ENCODE results near the gene AKR7A2. TPM values are rescaled to one million over a fixed set of nuclear protein-coding genes. Genes with fewer than 3 reads are reported as not detected.

AKR7A2 gene
- total RNA-seq, 1 donor from 2014 or later, result 53.7 TPM

- TF ChIP-seq CTCF (IDR thresholded peaks at IDR 0.05), result no peak
- no peaks in the 10 kb centered on the region for H3K9me3 ChIP-seq
- DNase-seq (ENCODE audit: low spot score in 2 of 2), result no peak
- intact Hi-C loops (cut with DNase I), result no loop called here
- peaks cover 76 to 80% of the 10 kb centered on the region in 2 donors for H3K36me3 ChIP-seq
- H3K27ac ChIP-seq, result no peak overlapping the region
- H3K4me1 ChIP-seq, result no peaks in the 10 kb centered on the region
- no peaks in the 10 kb centered on the region for H3K27me3 ChIP-seq
- H3K4me3 ChIP-seq, result no peak overlapping the region
Measured at GRCh38 chr1:19352839-19353238, 40.9 kb upstream of the AKR7A2 start.

GRCh38 chr1:19351873-19352272, 39.9 kb upstream of the AKR7A2 start:
- H3K27ac ChIP-seq, result no peak overlapping the region
- intact Hi-C loops (cut with DNase I), result no loop called here
- H3K4me3 ChIP-seq, result no peak overlapping the region
- no peak for DNase-seq (ENCODE audit: low spot score in 2 of 2)
- no peak for TF ChIP-seq CTCF (IDR thresholded peaks at IDR 0.05)
- no peaks in the 10 kb centered on the region for H3K27me3 ChIP-seq
- no peaks in the 10 kb centered on the region for H3K4me1 ChIP-seq
- H3K36me3 ChIP-seq, result peaks cover 74 to 77% of the 10 kb centered on the region in 2 donors
- no peaks in the 10 kb centered on the region for H3K9me3 ChIP-seq

GRCh38 chr1:19350566-19350965, 38.6 kb upstream of the AKR7A2 start:
- Histone ChIP-seq H3K36me3 (peaks cover 61 to 65% of the 10 kb centered on the region in 2 donors), H3K4me3 (no peak overlapping the region), H3K9me3 (no peaks in the 10 kb centered on the region), H3K27ac (no peak overlapping the region), H3K27me3 (no peaks in the 10 kb centered on the region), H3K4me1 (no peaks in the 10 kb centered on the region)
- no peak for TF ChIP-seq CTCF (IDR thresholded peaks at IDR 0.05)
- DNase-seq (ENCODE audit: low spot score in 2 of 2), result no peak
- intact Hi-C loops (cut with DNase I), result no loop called here

- H3K36me3 ChIP-seq, result peaks cover 60 to 64% of the 10 kb centered on the region in 2 donors
- H3K27me3 ChIP-seq, result no peaks in the 10 kb centered on the region
- no peak for TF ChIP-seq CTCF (IDR thresholded peaks at IDR 0.05)
- no peak overlapping the region for H3K27ac ChIP-seq
- DNase-seq (ENCODE audit: low spot score in 2 of 2), result no peak
- H3K4me3 ChIP-seq, result no peak overlapping the region
- intact Hi-C loops (cut with DNase I), result no loop called here
- H3K4me1 ChIP-seq, result no peaks in the 10 kb centered on the region
- no peaks in the 10 kb centered on the region for H3K9me3 ChIP-seq
Measured at GRCh38 chr1:19349999-19350398, 38.1 kb upstream of the AKR7A2 start.

- H3K4me3 ChIP-seq, result no peak overlapping the region
- TF ChIP-seq CTCF (IDR thresholded peaks at IDR 0.05), result no peak
- H3K4me1 ChIP-seq, result no peaks in the 10 kb centered on the region
- peaks cover 60 to 63% of the 10 kb centered on the region in 2 donors for H3K36me3 ChIP-seq
- H3K27ac ChIP-seq, result no peak overlapping the region
- no peak for DNase-seq (ENCODE audit: low spot score in 2 of 2)
- no peaks in the 10 kb centered on the region for H3K27me3 ChIP-seq
- intact Hi-C loops (cut with DNase I), result no loop called here
- H3K9me3 ChIP-seq, result no peaks in the 10 kb centered on the region
Measured at GRCh38 chr1:19348441-19349198, 36.7 kb upstream of the AKR7A2 start.

All from ascending aorta (tissue), 2 donors.